Measurements from ENCODE around the gene CGNL1.

GRCh38 chr15:57384024-57384423 is 7.7 kb downstream of the CGNL1 start:
- TF ChIP-seq, protein P1, sequence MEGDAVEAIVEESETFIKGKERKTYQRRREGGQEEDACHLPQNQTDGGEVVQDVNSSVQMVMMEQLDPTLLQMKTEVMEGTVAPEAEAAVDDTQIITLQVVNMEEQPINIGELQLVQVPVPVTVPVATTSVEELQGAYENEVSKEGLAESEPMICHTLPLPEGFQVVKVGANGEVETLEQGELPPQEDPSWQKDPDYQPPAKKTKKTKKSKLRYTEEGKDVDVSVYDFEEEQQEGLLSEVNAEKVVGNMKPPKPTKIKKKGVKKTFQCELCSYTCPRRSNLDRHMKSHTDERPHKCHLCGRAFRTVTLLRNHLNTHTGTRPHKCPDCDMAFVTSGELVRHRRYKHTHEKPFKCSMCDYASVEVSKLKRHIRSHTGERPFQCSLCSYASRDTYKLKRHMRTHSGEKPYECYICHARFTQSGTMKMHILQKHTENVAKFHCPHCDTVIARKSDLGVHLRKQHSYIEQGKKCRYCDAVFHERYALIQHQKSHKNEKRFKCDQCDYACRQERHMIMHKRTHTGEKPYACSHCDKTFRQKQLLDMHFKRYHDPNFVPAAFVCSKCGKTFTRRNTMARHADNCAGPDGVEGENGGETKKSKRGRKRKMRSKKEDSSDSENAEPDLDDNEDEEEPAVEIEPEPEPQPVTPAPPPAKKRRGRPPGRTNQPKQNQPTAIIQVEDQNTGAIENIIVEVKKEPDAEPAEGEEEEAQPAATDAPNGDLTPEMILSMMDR (IDR thresholded peaks at IDR 0.05), result no peak
- no peak for TF ChIP-seq POLR2A (IDR thresholded peaks at IDR 0.05)

All from upper lobe of left lung (tissue), 4 donors.